DMS79 (cell line): ENCODE data around the gene ATP5PD.

Source experiments
- DNase-seq: peaks from one replicate; lab custom pipeline; 2025; lab: John Stamatoyannopoulos, UW

ATP5PD gene

DNA sequence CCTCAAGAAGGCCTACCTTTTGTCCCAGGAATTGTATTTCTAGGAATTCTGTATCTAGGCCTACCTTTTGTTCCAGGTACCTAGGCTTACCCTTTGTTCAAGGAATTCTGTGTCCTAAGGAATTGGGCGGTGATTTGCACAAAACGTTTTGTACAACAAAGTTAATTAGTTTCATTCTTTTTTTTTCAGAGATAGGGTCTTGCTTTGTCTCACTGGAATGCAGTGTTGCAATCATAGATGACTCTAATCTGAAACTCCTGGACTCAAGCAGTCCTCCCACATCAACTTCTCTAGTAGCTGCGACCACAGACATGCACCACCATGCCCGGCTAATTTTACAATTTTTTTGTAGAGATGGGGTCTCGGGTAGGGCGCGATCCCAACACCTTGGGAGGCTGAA lies 52.3 kb downstream of the ATP5PD start:
- DNase-seq, result no peak

DNA sequence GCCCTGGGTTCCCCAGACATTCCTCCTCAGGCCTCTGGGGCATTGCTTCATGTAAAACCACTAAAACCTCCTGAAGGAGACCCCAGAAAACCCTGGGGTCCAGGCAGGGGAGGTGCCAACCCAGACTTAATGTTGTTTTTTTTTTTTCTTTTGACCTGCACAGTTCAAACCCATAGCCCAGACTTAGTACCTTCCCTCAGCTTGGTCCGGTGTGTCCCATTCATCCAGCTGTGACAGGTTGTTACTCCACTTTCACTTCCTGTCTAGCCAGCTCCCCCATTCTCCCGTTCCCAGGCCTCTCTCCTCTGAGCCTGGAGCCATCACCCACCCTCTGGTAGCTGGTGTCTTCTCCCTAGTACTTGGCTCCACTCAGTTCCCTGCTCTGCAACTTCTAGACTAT lies 54.5 kb downstream of the ATP5PD start:
- no peak for DNase-seq

DNA sequence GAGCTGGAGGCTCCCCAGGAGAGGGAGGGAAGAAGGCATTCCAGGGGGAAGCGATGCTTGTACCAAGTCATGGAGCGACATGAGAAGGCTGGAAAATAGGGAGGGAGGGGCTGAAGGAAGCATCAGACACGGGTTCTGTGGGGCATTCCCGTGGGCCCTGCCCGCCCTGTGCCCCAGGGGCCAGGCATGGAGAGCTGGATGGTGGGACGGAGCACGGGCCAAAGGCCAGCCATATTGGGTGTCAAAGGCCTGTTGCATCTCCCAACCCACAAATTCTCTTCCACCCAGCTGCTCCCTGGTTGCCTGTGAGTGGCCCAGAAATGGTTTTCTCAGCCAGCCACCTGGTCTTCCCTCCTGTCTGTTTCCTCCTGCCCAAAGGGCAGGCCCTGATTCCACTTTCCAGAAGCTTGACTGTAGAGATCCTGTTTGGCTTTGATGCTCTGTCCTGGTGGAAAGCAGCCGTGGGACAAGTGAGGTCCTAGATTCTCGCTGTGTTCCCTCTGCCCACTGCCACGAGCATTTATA lies 56.1 kb downstream of the ATP5PD start:
- no peak for DNase-seq
